Midbrain (tissue), 1 donor: ENCODE measurements around the gene GYPA.
"Not testable (repeated sequence)": the region's sequence is repeated elsewhere in the genome, so short reads cannot be mapped to it uniquely, and the experiment has no call there.

Experiments used
- DNase-seq: peaks from one replicate; lab custom pipeline; 2025; lab: John Stamatoyannopoulos, UW

GYPA gene

DNA sequence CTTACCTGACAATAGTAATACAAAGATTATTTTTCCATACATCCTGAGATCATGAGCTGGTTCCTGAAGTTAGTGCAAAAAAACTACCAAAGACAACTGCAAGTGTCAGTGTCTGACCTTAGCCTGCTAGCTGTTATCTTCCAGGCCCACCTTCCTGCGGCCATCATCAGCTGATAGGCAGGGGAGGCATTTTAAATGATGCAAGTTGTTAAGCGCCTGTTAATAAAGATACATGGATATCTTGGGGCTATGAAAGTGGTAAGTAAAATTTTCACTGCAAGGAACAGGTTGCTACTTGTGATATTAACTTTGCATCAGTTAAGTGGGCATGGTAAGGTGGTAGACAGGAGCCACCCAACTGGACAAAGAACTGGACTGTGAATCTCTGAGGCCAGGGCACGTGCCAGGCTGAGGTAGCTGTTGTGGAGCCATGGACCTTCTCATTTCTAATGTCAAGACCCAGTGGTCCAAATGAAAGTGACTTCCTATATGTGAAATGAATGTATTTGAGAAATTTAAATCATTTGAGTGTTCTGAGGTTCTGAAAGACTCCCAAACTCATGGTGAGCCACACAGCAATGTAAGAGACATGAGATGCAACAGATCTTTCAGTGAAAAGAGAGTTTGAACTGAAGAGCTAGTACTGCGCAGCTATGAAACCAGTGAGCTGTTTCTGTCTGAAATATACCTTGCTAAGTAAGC, at the start of gene GYPA:
TSS of gene GYPA (minus strand) at position 125 of the 702 bp plus-strand sequence. CDS start at position 42, 83 bp downstream.
- DNase-seq = not testable (repeated sequence)

DNA sequence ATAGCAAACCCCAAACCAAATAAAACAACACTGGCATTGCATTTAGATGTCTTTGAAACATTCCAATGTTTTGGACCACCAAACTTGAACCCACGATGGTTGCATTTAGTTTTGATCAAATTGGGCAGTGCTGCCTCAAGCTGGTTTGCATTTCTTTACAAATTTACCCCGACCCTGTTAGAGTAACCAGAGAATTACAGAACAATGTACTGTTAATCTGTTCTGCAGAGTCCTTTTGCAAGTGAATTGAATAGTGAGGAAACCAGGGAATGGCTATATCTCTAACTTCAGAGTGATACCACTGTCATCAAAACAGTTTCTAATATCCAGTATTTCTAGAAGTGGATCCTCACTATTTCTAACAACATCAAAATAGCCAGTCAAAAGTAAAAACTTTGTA, 49.5 kb upstream of the GYPA start:
- DNase-seq = no peak

DNA sequence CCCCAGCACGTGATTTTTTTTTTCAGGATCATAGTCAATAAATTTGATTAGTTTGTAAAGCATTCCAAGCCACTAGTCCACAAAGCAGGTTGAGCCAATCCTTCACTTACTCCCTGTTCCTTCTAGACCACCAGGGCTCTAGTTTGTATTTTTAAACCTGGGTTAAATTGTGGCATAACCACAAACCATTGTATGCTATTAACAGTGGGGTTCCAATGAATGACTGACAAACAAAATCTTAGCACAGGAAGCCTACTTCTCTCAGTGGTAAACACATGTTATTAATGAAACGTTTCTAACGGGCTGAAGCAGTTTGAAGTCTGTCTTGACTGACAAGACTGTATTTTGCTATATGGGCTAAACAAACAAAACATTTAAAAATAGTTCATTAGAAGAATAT, 48.6 kb upstream of the GYPA start:
- DNase-seq = no peak

DNA sequence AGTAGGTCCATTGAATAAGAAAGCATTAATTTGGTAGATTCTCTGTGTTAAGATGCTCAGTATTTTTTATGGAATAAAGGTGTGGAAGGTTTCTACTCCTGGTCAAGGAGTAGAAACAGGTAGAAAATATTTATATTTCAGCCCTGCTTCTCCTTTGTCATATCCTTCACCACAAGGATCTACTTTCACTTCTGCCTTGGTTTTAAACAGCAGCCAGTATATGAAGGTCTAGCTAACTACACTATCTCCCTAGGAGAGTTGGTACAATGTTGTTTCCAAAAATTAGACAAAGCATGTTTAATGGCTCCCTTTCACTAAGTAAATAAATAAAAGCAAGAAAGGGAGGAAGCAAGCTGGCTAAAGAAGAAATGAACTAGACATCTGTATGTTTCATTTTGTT, 44.6 kb upstream of the GYPA start:
- no peak for DNase-seq

DNA sequence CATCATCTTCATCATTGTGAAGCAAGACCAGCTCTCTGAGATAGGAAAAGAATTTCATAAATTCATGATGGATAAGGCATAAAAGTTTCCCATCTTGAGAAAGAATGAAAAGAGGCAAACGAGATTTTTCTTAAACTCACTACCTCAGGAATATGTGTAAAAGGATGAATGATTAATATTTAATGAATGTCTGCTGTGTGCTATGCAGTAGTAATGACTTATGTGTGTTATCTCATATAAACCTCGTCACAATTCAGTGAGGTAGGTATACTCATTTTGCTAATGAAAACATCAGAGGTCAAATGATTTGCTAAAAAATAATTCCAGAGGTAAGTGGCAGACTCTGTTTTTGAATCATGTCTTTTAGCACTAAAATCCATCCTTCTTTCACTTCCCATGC, 42.6 kb upstream of the GYPA start:
- no peak for DNase-seq

DNA sequence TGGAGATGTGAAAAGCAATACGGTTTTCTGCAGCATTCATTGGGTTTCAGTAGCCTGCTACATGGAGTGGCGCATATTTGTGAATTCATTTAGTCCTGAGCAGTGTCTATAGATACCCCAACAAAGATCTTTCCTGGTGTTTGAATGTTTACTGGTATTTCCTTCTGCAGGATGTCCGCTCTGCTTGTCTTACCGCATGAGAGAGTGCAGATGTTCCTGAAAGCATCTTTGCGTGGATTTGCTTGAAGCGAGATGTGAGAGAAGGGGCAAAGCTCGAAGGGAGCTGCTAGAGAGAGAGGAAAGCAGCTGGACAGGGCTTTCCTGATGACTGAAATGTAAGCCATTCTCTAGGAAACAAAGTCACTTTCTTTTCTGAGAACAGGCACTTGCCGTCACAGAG, 40.9 kb upstream of the GYPA start:
- DNase-seq = no peak

DNA sequence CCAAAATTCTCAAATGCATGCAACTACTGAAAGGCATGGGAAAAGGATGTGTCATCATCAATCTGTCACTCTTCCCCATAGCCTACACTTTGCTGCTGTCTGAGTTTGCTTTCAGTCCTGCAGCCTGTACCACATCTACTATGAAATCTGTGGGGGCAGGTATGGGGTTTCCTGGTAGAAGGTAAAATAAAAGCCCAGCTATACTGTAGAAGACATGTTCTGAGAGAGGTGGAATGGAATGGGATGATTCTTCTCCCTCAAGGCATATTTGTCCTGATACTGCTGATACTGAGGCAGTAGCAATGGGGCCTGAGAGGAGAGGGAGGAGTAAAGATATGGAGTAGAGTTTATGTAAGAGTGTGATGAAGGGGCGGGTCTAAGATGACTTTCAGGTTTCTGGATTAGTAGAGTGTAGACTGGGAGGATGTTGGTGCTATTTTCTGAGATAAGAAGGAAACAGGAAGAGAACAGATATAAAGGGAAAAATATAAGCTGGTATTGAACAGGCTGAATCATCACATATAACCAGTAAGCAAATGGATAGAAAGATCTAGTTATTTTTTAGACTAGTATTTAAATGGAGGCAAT, 38.7 kb upstream of the GYPA start:
- no peak for DNase-seq

DNA sequence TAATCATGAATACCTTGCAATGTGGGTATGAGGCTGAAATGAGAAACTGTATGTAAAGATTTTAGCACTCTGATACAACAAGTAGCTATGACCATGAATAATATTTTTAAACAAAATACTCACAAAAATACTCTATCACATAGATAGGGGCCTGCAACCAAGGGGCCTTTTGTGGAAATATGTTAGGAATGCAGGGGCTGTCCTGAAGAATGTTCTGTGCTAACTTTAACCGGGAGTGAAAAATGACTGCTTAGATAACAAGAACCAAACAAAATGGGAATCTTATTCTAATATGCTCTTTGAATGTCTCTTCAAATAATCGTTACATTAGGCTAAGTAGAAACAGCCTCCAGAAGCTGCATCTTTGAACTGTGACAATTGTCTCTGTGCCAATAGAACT, 37.9 kb upstream of the GYPA start:
- DNase-seq = no peak

DNA sequence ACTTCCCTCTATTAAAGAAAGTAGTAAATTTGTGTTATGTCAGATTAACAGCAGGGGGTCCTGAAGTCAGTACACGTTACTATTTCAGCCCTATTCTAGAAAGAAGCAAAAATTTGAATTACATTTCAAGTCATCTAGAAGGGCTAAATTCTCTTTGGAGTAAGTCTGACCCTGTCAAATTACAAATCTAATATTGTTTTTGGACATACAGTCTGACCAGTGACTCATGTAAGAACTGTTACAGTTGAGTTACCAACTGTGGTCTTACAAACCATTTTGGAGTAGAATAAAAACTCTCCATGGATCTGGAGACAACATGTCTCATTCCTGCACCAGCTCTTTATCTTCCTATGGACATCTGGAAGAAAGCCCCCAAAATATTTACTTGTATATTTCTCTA, 36.0 kb upstream of the GYPA start:
- no peak for DNase-seq

DNA sequence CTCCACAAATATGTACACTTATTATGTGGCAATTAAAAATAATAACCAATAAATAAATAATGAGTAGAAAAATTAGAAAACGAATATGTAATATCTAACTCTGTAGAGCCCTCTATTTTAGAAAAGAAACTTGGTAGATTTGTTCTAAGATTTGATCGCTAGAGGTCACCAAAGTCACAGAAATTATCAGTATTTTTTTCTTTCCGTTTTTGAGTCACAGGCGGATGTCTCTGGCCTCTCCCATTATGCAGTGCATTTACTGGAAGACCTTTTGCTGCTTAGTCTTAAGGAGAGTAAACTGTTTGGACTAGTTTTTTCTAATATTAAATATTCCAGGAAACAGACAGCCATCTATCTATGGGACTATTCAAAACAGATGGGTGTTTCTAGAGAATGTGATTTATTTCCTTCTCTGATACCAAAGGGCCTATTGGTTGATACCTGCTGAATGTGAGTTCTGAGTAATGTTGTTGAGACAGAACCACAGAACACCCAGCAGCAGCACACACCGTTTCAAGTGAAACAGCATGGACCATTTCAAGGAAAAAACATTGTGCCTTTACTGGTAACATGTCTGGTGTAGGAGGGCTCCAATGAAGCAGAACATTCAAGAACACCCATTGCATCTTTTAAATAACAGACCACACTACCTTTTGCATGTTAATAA, 34.0 kb upstream of the GYPA start:
- peak; percentile 73 for DNase-seq

DNA sequence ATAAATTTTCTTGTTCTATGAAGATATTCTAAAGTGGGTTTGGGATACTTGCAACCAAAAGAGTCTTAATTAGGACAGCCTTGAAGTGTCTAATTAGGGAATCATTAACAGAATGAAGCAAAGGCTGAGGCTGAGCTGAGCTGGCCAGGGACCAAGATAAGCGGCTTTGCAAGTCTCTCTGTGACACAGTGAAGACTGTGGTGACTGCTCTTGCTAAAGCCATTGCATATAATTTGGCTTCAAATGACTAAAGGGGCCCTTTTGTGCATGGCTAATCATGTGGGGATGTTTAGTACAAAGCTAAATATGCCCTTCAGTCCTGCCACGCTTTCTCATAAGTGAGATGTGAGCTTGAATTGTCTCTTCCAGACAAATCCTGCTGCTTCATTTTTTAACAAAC, 31.2 kb upstream of the GYPA start:
- no peak for DNase-seq

DNA sequence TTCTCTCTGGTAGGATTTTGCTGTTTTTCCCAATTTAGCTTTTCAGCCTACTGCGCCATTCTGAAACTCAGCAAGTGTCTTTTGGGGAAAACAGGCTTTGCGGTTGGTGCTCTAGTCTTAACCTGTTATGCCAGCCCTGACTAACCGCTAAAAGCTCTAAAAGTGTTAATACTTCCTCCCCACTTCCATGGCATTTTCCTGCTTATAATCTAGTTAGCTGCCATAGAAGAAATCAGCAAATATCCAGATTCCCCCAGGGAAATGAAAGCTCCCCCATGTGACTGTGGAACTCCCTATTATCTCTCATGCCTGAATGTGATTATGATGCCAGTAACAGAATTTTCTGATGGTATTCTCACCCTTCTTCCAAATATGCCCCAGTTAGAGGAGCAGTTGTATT, 28.7 kb upstream of the GYPA start:
- no peak for DNase-seq

DNA sequence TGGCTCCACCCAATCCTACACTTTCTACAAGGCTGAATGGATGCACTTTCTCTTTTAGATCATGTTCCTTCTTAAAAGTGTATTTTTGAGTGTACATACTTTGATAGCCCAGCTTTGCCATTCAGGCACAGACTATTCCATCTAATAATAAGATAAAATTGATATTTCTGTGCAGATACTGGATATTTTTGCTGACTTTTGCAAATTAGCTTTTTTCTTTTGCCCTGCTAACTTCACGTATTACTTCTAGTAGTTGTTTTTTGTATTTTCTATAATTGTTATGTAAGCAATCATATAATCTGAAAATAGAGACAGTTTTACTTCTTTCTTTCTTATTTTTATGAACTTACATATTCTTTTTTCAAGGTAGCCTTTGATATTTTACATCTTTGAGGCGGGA, 13.5 kb upstream of the GYPA start:
- no peak for DNase-seq

DNA sequence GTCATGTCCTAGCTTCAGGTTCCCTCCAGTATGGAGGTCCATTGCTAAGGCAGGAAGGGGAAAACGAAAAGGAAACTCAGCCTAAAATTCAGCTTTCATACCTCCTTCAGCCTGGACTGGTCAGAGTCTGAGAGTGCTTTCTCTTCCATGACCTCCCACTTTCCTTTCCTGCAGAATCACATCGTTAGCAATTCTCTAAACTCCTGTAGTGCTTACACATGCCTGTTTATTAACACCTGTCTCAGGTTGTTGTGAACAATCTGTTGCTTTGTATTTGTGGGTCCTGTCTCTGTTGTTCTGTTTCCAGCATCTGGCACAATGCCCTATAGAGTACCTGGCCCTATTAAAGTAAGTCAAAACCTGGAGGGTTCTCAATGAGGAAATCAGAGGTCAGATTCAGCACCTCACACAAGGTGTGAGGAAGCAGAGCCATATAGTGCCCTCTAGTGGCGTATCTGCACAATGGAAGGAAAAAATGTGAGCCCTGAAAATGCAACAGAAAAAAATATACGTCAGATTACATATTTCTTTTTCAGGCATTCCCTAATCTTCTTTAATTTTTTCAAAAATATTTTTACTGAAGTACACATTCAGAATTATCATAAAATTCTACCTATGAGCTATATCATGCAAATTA, 2.3 kb upstream of the GYPA start:
- DNase-seq = peak; percentile 9

DNA sequence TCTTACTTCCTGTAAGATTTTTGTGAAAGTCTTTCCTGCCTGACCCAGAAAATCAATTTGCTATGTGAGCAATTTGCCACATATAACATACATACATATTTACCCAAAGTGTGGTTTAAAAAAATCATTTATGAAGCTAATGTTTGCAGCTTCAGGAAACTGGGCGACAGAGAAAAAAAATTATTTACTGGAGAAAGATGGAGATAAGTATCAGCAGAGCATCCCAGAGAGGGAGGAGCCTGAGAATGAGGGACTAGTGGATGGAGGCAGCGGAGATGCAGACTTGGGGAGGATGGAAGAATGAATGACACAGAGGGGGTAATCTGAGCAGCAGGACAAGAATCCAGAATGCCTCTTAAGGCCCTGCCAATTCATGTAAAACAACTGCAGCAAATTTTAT, 975 bp upstream of the GYPA start:
- no peak for DNase-seq

DNA sequence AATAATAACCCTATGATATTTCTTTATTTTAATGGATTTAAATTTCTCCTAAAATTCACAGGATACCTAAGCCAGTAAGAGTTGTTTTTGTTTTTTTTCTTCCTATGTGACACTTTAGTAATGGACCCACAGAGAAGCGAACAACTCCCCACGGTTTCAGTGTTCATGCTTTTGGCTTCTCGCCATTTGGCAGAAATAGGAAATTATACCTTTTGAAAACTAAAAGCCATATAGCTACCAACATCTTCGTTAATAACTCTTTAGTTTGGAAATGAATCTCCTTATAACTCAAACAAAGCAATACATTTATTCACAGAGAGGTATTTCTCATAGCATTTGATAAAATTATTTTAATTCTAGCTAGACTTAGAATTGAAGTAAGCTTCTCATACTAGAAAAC, 527 bp downstream of the GYPA start:
- DNase-seq = not testable (repeated sequence)

DNA sequence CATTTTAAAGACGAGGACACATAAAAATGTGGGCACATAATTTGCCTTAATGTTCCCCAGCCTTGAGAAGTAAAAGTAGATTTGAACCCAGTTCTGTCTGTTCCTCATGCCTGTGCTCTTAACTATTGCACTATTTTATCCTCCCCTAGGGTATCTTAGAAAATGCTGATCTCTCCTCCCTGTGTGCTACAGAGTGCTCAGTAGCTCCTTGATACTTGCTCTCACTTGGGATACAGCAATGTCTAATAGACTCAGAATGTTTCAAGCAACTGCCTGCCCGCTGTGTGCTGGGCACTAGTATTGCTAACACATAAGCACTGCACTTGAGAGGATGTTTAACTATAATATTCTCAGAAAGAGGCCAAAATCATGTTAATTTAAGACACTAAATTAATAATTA, 971 bp downstream of the GYPA start:
- DNase-seq = not testable (repeated sequence)

DNA sequence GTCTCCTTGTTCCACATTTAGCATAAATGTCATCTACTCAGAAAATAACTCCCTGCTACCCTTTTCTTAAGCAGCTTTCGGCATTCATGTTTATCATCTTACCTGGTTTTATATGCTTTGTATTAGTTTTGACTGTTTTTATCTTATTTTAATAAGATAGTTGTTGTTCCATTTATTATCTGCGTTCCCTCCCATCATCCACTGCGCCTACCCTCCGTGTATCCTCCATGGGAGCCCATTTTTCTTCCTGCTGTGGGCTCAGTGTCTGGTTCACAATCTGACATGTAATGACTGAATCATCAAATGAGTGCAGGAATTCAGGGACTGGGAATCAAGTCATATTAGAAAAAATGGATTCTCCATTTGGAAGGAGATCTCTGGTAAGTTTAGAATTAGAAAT, 2.3 kb downstream of the GYPA start:
- not testable (repeated sequence) for DNase-seq

DNA sequence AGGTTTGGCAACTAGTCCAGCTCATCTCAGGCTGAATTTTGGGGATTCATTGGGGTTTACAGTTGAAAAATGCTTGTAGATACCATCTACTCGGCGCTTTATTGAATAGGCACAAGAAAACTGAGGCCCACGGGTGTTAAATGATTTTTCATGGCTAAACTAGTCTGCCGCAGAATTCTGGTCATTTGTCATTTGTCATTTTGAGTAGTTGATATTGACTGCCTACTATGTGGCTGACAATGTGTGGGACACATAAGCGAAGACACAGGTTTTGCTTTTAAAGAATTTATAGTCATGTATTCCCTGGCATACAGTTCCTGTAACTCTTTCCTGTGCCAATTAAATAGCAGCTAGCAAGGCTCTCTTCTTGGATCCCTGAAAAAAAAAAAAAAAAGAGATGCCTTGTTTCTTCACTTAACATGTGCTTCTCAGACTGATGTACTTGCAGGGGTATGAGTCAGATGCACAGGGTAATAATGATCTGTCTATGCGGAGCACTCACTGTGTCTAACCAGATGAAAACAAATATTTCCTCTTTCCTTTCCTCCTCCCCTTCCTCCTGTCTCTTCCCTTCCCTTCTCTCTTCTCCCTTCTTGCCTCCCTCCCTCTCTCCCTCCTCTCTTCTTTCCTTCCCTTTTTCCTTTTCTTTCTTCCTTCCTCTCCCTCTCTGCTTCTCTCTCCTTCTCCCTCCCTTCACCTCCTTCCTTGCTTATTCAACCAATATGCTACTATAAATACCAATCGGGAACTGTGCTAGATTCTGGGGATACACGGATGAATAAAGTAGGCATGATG, 3.2 kb downstream of the GYPA start:
- not testable (repeated sequence) for DNase-seq

DNA sequence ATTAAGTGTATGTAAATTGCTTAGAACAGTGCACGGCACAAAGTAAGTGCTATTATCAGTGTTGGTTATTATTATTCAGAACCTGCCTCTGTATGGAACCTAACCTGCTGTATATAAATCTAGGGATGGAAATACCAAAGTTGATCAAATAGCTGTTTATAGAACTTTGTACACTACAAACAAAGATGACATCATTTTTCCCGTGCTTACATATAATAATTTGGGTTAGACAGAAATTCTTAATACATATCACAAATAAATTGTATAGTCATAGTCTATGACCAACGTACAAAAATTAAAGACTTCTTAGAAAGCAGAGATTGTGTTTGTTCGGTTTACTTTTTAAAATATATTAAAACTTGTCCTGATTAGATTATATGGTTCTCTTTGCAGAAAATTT, 4.3 kb downstream of the GYPA start:
- DNase-seq = not testable (repeated sequence)

DNA sequence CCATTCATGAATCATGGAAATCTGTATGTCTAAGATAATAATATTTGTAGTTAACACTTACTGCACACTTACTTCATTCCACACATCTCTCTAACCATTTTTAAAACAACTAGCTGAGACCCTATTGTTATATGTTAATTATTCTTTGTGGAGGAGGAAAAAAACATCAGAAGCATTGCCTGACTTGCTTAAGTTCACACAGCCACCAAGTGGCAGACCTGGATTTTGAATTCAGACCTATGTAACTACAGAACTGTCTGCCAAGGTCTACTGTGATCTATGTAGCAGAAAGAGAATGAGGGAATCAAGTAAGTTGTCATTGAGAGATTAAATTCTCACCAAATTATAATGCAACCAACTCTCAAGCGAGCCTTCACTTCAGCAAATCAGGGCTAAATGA, 10.4 kb downstream of the GYPA start:
- not testable (repeated sequence) for DNase-seq

DNA sequence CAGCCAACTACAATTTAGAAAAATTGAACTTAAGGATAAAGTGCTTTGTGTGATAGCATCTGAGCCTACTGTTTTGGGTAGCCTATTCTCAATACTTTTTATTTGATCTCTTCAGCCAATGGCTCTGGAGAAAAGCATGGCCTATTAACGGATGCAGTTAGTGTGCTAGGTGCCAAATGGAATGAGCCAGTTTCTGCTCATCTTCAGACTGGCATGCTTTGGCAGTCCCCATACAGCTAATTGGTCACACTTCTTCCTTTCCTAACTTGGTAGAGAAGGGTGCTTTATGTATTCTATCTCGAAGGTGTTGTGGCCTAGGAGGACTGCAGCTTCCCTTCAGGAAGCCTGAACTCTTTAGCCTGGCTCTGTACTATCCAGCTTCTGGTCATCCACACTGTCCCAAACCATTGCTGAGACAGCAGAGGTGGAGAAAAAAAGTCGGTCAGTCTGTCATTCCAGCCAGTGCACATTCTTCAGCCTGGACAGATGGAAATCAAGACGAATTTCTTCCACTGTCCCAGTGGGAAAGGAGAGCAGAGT, 11.1 kb downstream of the GYPA start:
- DNase-seq = not testable (repeated sequence)
